ENCODE measurements around the gene PIGB. TPM values are rescaled to one million over a fixed set of nuclear protein-coding genes. Genes with fewer than 3 reads are reported as not detected.
A peak's percentile ranks its signal among the peaks of the same experiment; 100 is the strongest.
"Not testable (repeated sequence)": the region's sequence is repeated elsewhere in the genome, so short reads cannot be mapped to it uniquely, and the experiment has no call there.

The PIGB gene
- total RNA-seq, 1 donor = 20.3 TPM

DNA sequence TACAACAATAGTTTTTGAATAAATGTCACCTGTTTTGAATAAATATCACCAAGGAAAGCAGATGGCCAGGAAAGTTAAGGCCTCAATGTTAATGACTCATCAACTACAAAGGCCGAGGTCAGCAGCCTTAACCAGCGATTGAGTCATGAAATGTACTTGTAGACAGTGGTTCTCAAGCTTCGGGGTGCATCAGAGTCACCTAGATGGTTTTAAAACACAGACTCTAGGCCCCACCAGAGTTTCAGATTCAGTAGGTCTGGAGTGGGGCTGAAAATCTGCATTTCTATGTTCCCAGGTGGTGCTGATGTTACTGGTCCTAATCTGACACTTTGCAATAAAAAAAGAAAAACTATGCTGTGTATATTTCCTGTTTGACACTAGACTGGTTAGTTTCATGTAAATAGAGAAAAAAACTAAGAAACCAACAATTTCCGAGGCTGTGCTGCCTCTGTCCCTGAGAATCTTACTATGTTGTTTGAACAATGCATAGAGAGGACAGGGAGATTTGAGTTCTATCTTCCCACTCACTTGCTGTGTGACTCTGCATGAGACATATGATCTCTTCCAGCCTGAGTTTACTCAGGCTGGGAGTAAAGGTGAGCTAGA is 39.2 kb upstream of the PIGB start:
- peak; percentile 97 for DNase-seq (ENCODE audit: low read depth)
- no peak overlapping the region for H3K4me3 ChIP-seq (ENCODE audit: low read depth, low read length)
- TF ChIP-seq, protein P1, sequence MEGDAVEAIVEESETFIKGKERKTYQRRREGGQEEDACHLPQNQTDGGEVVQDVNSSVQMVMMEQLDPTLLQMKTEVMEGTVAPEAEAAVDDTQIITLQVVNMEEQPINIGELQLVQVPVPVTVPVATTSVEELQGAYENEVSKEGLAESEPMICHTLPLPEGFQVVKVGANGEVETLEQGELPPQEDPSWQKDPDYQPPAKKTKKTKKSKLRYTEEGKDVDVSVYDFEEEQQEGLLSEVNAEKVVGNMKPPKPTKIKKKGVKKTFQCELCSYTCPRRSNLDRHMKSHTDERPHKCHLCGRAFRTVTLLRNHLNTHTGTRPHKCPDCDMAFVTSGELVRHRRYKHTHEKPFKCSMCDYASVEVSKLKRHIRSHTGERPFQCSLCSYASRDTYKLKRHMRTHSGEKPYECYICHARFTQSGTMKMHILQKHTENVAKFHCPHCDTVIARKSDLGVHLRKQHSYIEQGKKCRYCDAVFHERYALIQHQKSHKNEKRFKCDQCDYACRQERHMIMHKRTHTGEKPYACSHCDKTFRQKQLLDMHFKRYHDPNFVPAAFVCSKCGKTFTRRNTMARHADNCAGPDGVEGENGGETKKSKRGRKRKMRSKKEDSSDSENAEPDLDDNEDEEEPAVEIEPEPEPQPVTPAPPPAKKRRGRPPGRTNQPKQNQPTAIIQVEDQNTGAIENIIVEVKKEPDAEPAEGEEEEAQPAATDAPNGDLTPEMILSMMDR (IDR thresholded peaks at IDR 0.05; ENCODE audit: insufficient read depth, low read depth, low read length) = no peak

DNA sequence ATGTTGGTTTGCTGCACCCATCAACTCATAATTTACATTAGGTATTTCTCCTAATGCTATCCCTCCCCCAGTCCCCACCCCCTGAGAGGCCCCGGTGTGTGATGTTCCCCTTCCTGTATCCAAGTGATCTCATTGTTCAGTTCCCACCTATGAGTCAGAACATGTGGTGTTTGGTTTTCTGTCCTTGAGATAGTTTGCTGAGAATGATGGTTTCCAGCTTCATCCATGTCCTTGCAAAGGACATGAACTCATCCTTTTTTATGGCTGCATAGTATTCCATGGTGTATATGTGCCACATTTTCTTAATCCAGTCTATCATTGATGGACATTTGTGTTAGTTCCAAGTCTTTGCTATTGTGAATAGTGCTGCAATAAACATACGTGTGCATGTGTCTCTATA is 38.4 kb upstream of the PIGB start:
- DNase-seq (ENCODE audit: low read depth) = not testable (repeated sequence)

DNA sequence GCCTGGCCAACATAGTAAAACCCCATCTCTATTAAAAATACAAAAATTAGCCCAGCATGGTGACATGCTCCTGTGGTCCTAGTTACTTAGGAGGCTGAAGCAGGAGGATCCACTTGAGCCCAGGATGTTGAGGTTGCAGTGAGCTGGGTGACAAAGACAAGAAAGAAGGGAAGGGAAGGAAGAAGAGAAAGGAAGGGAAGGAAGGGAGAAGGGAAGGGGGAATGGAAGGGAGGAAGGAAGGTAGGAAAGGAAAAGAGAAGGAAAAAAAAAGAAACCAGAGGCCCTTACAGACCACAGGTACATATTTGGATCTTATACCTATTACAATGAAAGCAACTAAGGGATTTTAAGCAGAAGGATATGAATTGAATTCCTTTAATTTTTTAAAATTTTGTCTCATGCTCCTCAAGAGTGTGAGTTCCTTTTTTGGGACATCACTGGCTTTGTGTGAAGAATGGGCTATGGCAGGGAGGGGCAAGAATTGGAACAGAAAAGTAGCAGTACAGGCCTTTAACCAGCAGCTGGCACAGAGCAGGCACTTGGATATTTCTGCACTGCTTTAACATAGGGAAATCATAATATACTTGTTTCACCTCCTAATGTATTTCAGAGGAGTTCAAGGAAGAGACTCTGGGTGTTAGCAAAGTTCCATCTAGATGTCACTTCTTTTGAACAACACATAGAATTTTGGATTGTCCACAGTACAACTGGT is 37.3 kb upstream of the PIGB start:
- no peak overlapping the region for H3K4me3 ChIP-seq (ENCODE audit: low read depth, low read length)
- TF ChIP-seq, protein P1 (IDR thresholded peaks at IDR 0.05; ENCODE audit: insufficient read depth, low read depth, low read length) = no peak
- no peak for DNase-seq (ENCODE audit: low read depth)

More for the DNA sequence above, 38.4 kb upstream of the PIGB start:
- not testable (repeated sequence) for H3K4me3 ChIP-seq (ENCODE audit: low read depth, low read length)

DNA sequence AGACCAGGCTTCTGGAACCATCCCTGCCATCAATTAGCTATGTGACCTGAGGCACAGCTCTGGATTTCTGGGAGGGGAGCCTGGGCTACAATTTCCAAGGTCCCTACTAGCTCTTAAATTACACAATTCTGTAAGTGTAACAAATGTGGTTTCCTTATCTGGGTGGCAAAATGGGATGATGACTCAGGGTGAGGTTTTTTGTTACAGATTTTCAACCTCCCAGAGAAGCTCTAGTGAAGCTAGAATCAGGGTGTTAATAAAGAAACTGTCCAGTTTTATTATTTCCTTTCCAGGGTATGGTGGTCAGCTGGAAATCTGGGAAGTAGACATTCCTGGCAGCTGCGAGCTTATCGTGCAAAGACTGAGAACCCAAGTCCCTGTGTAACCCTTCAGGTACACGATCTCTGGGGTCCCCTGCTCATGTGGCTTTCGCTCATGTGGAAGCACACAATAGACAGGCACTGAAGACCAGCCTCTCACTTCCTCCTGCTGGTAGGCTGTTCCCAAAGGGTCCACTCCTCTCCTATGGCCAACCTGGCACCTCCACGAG is 36.7 kb upstream of the PIGB start:
- TF ChIP-seq, protein P1 (IDR thresholded peaks at IDR 0.05; ENCODE audit: insufficient read depth, low read depth, low read length) = no peak
- H3K4me3 ChIP-seq (ENCODE audit: low read depth, low read length) = peak overlapping the region; percentile 16
- DNase-seq (ENCODE audit: low read depth) = peak; percentile 96

DNA sequence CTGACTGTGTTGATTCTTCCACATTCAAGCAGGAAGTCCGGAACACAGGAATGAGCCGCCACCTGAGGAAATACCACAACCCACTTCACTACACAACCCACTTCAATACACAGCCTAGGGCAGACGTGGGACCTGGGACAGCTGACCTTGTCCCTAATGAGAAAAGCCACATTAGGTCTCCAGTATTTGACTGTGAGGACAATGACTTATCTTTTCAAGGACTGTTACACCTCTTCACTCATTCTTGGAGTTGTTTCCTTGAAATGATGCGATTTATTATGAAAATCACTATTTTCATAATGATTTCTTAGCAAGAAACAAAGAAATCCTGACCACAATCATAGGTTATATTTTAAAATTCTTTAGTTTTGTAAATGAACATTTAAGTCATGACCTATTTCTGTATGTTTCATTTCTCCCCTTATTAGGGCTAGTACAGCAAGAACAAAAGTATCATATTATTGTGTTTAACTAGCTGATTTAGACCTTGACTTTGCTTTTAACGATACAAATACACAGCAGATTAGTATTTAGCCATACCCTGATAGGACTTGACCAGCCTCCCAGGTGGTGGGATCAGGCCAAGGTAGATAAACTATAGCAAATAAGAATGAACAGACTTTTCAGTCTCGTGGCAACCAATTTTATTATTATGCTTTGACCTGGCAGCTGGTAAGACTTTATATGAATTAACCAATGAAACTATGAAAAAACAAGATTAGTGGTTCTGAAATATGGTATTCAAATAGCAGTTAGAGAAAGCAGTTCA is 35.5 kb upstream of the PIGB start:
- no peak overlapping the region for H3K4me3 ChIP-seq (ENCODE audit: low read depth, low read length)
- TF ChIP-seq, protein P1 (IDR thresholded peaks at IDR 0.05; ENCODE audit: insufficient read depth, low read depth, low read length) = no peak
- DNase-seq (ENCODE audit: low read depth) = no peak

DNA sequence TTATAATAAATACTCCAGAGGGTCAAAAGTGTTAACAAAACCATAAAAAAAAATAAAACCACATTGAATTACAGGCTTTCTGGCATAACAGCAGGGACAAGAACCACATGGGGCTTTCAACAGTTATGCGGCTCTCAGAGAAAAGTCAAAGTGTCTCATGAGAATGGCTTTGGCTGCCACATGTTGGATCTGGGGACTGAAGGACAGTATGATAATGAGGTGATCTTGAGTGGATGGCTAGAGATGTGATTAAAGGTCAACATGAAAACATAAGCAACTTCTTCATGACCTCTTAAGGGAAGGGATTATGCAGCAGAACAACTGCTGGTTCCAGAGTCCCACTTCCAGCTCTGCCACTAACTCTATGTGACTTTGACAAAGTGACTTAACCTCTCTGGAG is 34.6 kb upstream of the PIGB start:
- no peak for DNase-seq (ENCODE audit: low read depth)
- TF ChIP-seq, protein P1 (IDR thresholded peaks at IDR 0.05; ENCODE audit: insufficient read depth, low read depth, low read length) = no peak
- H3K4me3 ChIP-seq (ENCODE audit: low read depth, low read length) = no peak overlapping the region

DNA sequence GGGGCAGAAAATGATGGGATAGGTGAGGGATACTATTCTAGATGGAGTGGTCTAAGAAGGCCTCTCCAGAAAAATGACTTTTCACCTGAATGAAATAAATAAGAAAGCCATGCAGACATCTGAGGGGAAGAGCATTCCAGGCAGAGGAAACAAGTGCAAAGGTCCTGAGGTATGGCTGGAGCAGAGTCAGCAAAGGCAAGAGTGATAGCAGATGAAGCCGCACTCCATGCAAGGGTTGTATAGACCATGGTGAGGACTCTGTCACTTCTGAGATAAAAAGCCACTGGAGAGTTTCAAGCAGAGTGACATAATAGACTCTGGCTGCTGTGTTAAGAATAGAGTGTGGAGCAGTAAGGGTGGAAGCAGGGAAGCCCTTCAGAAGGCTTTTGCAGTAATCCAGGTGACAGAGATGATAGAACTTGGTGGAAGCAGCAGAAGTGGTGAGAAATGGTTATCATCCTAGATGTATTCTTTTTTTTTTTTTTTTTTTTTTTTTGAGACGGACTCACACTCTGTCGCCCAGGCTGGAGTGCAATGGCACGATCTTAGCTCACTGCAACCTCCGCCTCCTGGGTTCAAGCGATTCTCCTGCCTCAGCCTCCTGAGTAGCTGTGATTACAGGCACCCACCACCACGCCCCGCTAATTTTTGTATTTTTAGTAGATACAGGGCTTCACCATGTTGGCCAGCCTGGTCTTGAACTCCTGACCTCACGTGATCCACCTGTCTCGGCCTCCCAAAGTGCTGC is 32.4 kb upstream of the PIGB start:
- not testable (repeated sequence) for H3K4me3 ChIP-seq (ENCODE audit: low read depth, low read length); DNase-seq (ENCODE audit: low read depth)
